K562 (cell line): ENCODE data around the gene C16orf95. TPM values are rescaled to one million over a fixed set of nuclear protein-coding genes. Genes with fewer than 3 reads are reported as not detected.

Source experiments
- HMG20B ChIP-seq: fragments of 250-450 bp; sonication (Bioruptor Pico); IDR thresholded peaks from 2 replicates; pipeline ENCODE4 v1.5.0; 2021; ENCODE audit warnings: mild to moderate bottlenecking
- HSF4 ChIP-seq: fragments of 250-450 bp; sonication (Bioruptor Pico); IDR thresholded peaks from 2 replicates; pipeline ENCODE4 v2.1.2; 2022; ENCODE audit warnings: mild to moderate bottlenecking, moderate library complexity, borderline replicate concordance
- MEIS2 ChIP-seq: fragments of 450-650 bp; IDR thresholded peaks from 2 replicates; pipeline ENCODE4 v1.6.1; 2014; ENCODE audit warnings: mild to moderate bottlenecking; ENCODE audit not compliant: partially characterized antibody
- polyA plus RNA-seq, 8 experiments: library from polyadenylated mRNA; depleted of rRNA in 4 of 8; stranded (reverse) in 5 of 8; unstranded in 3 of 8; fragments of >200 nt; fragmentation: Nextera tagmentation in 2 of 8; fragmentation: Illumina TruSeq in 1 of 8; extraction: Ambion mirVana in 2 of 8; extraction: Trizol in 1 of 8; gene quantifications; 2 replicates each; pipeline versions ENCODE4 v1.2.1 to v1.2.3, GENCODE V29; 2011 to 2014; ENCODE audit warnings: inconsistent platforms in 1 of 8, missing spikeins in 1 of 8
- total RNA-seq, 7 experiments: library from RNA; depleted of rRNA in 6 of 7; stranded (reverse); fragments of >200 nt in 6 of 7; fragmentation: Illumina TruSeq in 2 of 7; extraction: Trizol in 2 of 7; gene quantifications; 2 replicates each; pipeline versions ENCODE4 v1.2.1 to v1.2.3, GENCODE V29; 2011 to 2021; ENCODE audit warnings: low replicate concordance in 1 of 7
- TF ChIP-seq, protein P1 (sequence below), 2 experiments: IDR thresholded peaks in 1 of 2; conservative IDR thresholded peaks in 1 of 2; 2 replicates each; pipeline ENCODE4 v1.6.1; 2016; ENCODE audit warnings: low read depth in 2 of 2, mild to moderate bottlenecking in 1 of 2, missing compliant biosample characterization in 1 of 2, missing genetic modification characterization in 1 of 2, moderate library complexity in 1 of 2
- TF ChIP-seq, protein P2 (sequence below), 2 experiments: fragments of 450-650 bp; formaldehyde crosslinking in 1 of 2; IDR thresholded peaks; 2 replicates each; pipeline versions ENCODE4 v1.4.0 to v1.6.1; 2014 to 2020; ENCODE audit warnings: mild to moderate bottlenecking in 2 of 2, borderline replicate concordance in 1 of 2, low read depth in 1 of 2

Gene C16orf95
- total and polyA plus RNA-seq, 9 of the 15 experiments (the other 6 are each of a cell fraction or from before 2014, with no cell fraction given): 6.5 to 20.5 (median 9.4) TPM

DNA sequence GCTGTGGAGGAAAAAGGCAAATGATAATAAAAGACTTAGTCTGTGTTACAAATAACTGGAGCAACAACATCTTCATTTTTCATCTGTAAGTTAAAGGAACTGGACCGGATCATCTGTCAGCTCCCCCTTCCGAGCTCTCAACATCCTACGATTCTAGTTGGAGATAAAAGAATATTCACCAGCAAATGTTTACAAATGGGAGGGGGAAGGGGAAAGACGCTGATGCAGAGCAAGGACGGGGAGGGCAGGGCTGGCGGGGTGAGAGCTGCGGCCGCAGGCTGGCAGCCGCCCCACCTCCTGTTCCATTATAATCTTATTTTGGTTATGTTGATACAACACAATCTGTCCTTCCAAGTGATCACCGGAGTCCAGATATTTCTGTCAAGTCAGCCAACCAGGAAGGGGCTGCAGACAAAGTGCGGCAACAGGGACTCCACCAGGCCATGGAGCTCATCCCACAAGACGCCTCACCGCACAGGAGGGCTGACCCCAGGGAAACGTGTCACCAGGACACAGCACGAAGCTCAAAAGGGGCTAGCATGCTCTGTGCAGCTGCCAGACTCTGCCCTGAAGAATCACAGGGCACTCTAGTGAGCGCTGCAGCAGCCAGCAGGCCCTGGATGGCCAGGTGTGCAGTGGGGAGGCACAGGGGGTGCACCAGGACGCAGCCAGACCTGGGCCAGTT, 46.7 kb upstream of the C16orf95 start (continued):
- TF ChIP-seq, protein P1, sequence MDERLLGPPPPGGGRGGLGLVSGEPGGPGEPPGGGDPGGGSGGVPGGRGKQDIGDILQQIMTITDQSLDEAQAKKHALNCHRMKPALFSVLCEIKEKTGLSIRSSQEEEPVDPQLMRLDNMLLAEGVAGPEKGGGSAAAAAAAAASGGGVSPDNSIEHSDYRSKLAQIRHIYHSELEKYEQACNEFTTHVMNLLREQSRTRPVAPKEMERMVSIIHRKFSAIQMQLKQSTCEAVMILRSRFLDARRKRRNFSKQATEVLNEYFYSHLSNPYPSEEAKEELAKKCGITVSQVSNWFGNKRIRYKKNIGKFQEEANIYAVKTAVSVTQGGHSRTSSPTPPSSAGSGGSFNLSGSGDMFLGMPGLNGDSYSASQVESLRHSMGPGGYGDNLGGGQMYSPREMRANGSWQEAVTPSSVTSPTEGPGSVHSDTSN (CRISPR knock-in tag; IDR thresholded peaks at IDR 0.05; ENCODE audit: low read depth): no peak
- TF ChIP-seq, protein P1 (tag; conservative IDR thresholded peaks at IDR 0.05; ENCODE audit: low read depth): peak; percentile 61
- TF ChIP-seq, protein P2, sequence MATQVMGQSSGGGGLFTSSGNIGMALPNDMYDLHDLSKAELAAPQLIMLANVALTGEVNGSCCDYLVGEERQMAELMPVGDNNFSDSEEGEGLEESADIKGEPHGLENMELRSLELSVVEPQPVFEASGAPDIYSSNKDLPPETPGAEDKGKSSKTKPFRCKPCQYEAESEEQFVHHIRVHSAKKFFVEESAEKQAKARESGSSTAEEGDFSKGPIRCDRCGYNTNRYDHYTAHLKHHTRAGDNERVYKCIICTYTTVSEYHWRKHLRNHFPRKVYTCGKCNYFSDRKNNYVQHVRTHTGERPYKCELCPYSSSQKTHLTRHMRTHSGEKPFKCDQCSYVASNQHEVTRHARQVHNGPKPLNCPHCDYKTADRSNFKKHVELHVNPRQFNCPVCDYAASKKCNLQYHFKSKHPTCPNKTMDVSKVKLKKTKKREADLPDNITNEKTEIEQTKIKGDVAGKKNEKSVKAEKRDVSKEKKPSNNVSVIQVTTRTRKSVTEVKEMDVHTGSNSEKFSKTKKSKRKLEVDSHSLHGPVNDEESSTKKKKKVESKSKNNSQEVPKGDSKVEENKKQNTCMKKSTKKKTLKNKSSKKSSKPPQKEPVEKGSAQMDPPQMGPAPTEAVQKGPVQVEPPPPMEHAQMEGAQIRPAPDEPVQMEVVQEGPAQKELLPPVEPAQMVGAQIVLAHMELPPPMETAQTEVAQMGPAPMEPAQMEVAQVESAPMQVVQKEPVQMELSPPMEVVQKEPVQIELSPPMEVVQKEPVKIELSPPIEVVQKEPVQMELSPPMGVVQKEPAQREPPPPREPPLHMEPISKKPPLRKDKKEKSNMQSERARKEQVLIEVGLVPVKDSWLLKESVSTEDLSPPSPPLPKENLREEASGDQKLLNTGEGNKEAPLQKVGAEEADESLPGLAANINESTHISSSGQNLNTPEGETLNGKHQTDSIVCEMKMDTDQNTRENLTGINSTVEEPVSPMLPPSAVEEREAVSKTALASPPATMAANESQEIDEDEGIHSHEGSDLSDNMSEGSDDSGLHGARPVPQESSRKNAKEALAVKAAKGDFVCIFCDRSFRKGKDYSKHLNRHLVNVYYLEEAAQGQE (IDR thresholded peaks at IDR 0.05; ENCODE audit: borderline replicate concordance): 0 out of 2 replicates have a peak, but pooled peaks have one; percentile 5
- TF ChIP-seq, protein P2 (CRISPR knock-in tag; IDR thresholded peaks at IDR 0.05; ENCODE audit: low read depth): no peak
- no peak for TF ChIP-seq HSF4
- TF ChIP-seq MEIS2: peak; percentile 76
- TF ChIP-seq HMG20B (CRISPR knock-in tag): no peak
